ENCODE data around the gene ERGIC3. TPM values are rescaled to one million over a fixed set of nuclear protein-coding genes. Genes with fewer than 3 reads are reported as not detected.
"Not testable (repeated sequence)": the region's sequence is repeated elsewhere in the genome, so short reads cannot be mapped to it uniquely, and the experiment has no call there.

ERGIC3 gene
- total RNA-seq, 1 donor from 2014 or later, result 113 TPM

GRCh38 chr20:35511814-35512420 is 30.0 kb upstream of the ERGIC3 start:
- no peaks in the 10 kb centered on the region for H3K27me3 ChIP-seq
- no peak overlapping the region for H3K4me3 ChIP-seq
- no peak for TF ChIP-seq POLR2A (IDR thresholded peaks at IDR 0.05)
- TF ChIP-seq CTCF (IDR thresholded peaks at IDR 0.05), result peak in 2 of 3 experiments; percentile 20 to 24
- DNase-seq (ENCODE audit: extremely low spot score in 2 of 2), result no peak
- peaks cover 0 to 38% of the 10 kb centered on the region in 2 donors for H3K36me3 ChIP-seq
- no peak overlapping the region for H3K27ac ChIP-seq
- no peaks in the 10 kb centered on the region for H3K9me3 ChIP-seq
- intact Hi-C loops (cut with DNase I), result no loop called here
- peaks cover 5% of the 10 kb centered on the region for H3K4me1 ChIP-seq

GRCh38 chr20:35514371-35514932 is 27.4 kb upstream of the ERGIC3 start:
- peaks cover 5% of the 10 kb centered on the region for H3K4me1 ChIP-seq
- no peaks in the 10 kb centered on the region for H3K27me3 ChIP-seq
- TF ChIP-seq POLR2A (IDR thresholded peaks at IDR 0.05) (no peak), CTCF (IDR thresholded peaks at IDR 0.05) (no peak), POLR2AphosphoS5 (IDR thresholded peaks at IDR 0.05; ENCODE audit: insufficient read depth in 1 of 2, low read depth in 1 of 2) (no peak)
- H3K9me3 ChIP-seq, result no peaks in the 10 kb centered on the region
- DNase-seq (ENCODE audit: extremely low spot score in 2 of 2), result no peak
- intact Hi-C loops (cut with DNase I), result no loop called here
- H3K27ac ChIP-seq, result no peak overlapping the region
- no peak overlapping the region for H3K4me3 ChIP-seq
- H3K36me3 ChIP-seq, result peaks cover 0 to 20% of the 10 kb centered on the region in 2 donors

- TF ChIP-seq CTCF (IDR thresholded peaks at IDR 0.05) (no peak), POLR2A (IDR thresholded peaks at IDR 0.05) (no peak), POLR2AphosphoS5 (IDR thresholded peaks at IDR 0.05; ENCODE audit: insufficient read depth in 1 of 2, low read depth in 1 of 2) (no peak)
- Histone ChIP-seq H3K27me3 (no peaks in the 10 kb centered on the region), H3K9me3 (no peaks in the 10 kb centered on the region), H3K27ac (no peak overlapping the region), H3K36me3 (peaks cover 0 to 11% of the 10 kb centered on the region in 2 donors), H3K4me3 (no peak overlapping the region), H3K4me1 (peaks cover 5% of the 10 kb centered on the region)
- DNase-seq (ENCODE audit: extremely low spot score in 2 of 2), result no peak
- intact Hi-C loops (cut with DNase I), result no loop called here
Observed at GRCh38 chr20:35515341-35515740, 26.5 kb upstream of the ERGIC3 start.

GRCh38 chr20:35515949-35516645 is 25.8 kb upstream of the ERGIC3 start:
- H3K4me3 ChIP-seq, result no peak overlapping the region
- peaks cover 0 to 5% of the 10 kb centered on the region in 2 donors for H3K36me3 ChIP-seq
- DNase-seq (ENCODE audit: extremely low spot score in 2 of 2), result no peak
- no peaks in the 10 kb centered on the region for H3K9me3 ChIP-seq
- intact Hi-C loops (cut with DNase I), result no loop called here
- peaks cover 5% of the 10 kb centered on the region for H3K4me1 ChIP-seq
- no peak overlapping the region for H3K27ac ChIP-seq
- no peaks in the 10 kb centered on the region for H3K27me3 ChIP-seq
- TF ChIP-seq CTCF (IDR thresholded peaks at IDR 0.05) (no peak), POLR2A (IDR thresholded peaks at IDR 0.05) (no peak), POLR2AphosphoS5 (IDR thresholded peaks at IDR 0.05; ENCODE audit: insufficient read depth in 1 of 2, low read depth in 1 of 2) (no peak)

GRCh38 chr20:35517125-35517524 is 24.8 kb upstream of the ERGIC3 start:
- intact Hi-C loops (cut with DNase I), result no loop called here
- Histone ChIP-seq H3K36me3 (no peaks in the 10 kb centered on the region), H3K27ac (no peak overlapping the region), H3K4me3 (no peak overlapping the region), H3K4me1 (peaks cover 5% of the 10 kb centered on the region), H3K9me3 (no peaks in the 10 kb centered on the region), H3K27me3 (no peaks in the 10 kb centered on the region)
- DNase-seq (ENCODE audit: extremely low spot score in 2 of 2), result no peak
- no peak for TF ChIP-seq POLR2A (IDR thresholded peaks at IDR 0.05)
- no peak for TF ChIP-seq POLR2AphosphoS5 (IDR thresholded peaks at IDR 0.05; ENCODE audit: insufficient read depth in 1 of 2, low read depth in 1 of 2)
- TF ChIP-seq CTCF (IDR thresholded peaks at IDR 0.05), result no peak

- H3K27ac ChIP-seq; intact Hi-C loops (cut with DNase I); H3K9me3 ChIP-seq; H3K36me3 ChIP-seq; H3K4me3 ChIP-seq; H3K27me3 ChIP-seq; DNase-seq (ENCODE audit: extremely low spot score in 2 of 2); H3K4me1 ChIP-seq: not testable (repeated sequence)
Observed at GRCh38 chr20:35517767-35518166, 24.1 kb upstream of the ERGIC3 start.

Measured in vagina (tissue), 2 donors.